ENCODE results near the gene MYMK.

DNA sequence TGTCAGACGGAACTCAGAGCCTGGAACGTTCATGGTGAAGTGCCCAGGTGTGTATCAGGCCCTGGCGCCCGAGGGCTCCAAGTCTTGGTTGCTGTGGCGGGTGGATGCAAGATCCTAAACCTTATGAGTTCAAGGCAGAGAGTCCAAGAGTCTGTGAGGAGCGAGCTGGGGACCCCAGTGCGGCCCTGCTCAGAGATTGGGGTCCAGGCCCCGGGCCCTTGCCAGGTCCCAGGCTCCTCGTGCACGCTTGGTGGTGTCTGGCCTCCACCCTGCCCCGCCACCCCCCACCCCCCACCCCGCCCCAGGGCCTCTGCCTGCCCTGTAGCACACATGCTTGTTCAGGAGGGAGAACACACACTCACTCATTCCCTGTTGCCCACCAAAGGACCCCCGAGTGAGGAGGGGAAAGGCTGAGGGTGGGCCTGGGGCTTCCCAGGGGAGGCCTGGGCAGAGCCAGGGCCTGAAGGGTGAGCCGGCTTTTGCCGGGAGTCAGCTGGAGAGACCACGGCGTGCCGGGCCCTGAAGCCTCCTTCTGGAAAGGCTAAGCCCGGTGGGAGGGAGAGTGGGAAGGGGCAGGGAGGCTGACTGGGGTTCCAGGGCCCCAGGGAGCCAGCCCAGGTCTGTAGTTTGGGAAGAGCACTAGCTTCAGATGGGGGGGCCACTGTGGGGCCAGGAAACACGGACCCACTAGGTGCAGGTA lies 47.3 kb upstream of the MYMK start:
- TF ChIP-seq POLR2A (IDR thresholded peaks at IDR 0.05): no peak
- TF ChIP-seq, protein P1, sequence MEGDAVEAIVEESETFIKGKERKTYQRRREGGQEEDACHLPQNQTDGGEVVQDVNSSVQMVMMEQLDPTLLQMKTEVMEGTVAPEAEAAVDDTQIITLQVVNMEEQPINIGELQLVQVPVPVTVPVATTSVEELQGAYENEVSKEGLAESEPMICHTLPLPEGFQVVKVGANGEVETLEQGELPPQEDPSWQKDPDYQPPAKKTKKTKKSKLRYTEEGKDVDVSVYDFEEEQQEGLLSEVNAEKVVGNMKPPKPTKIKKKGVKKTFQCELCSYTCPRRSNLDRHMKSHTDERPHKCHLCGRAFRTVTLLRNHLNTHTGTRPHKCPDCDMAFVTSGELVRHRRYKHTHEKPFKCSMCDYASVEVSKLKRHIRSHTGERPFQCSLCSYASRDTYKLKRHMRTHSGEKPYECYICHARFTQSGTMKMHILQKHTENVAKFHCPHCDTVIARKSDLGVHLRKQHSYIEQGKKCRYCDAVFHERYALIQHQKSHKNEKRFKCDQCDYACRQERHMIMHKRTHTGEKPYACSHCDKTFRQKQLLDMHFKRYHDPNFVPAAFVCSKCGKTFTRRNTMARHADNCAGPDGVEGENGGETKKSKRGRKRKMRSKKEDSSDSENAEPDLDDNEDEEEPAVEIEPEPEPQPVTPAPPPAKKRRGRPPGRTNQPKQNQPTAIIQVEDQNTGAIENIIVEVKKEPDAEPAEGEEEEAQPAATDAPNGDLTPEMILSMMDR (IDR thresholded peaks at IDR 0.05): no peak
